Measurements from ENCODE around the gene RASSF8.

DNA sequence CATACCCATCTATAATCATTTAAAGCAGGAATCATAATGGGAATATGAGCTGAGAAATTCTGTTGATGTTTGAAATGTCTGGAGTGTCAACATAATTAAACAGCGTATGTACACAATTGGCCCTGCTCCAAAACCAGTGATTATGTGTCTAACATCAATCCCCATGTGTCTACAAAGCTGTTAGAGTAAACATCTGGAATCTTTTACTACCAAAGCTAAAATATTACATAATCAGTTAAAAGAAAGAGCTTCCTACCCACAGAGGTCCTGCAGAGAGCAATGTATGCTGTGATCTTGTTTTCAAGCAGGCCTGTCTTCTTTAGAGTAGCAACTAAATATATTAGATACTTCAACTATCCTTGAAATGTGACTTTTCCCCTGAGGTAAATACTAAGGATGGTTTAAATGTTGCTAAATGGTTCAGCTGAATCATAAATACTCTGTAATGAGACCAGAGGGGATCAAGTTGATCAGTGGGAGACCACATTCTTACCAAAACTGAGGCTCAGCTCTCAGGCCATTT, 74.3 kb downstream of the RASSF8 start:
- TF ChIP-seq POLR2A (IDR thresholded peaks at IDR 0.05), result no peak
- TF ChIP-seq, protein P1, sequence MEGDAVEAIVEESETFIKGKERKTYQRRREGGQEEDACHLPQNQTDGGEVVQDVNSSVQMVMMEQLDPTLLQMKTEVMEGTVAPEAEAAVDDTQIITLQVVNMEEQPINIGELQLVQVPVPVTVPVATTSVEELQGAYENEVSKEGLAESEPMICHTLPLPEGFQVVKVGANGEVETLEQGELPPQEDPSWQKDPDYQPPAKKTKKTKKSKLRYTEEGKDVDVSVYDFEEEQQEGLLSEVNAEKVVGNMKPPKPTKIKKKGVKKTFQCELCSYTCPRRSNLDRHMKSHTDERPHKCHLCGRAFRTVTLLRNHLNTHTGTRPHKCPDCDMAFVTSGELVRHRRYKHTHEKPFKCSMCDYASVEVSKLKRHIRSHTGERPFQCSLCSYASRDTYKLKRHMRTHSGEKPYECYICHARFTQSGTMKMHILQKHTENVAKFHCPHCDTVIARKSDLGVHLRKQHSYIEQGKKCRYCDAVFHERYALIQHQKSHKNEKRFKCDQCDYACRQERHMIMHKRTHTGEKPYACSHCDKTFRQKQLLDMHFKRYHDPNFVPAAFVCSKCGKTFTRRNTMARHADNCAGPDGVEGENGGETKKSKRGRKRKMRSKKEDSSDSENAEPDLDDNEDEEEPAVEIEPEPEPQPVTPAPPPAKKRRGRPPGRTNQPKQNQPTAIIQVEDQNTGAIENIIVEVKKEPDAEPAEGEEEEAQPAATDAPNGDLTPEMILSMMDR (IDR thresholded peaks at IDR 0.05), result no peak

Data from esophagus squamous epithelium (tissue), 4 donors.